CD4-positive, alpha-beta T cell treated with Interleukin-15 for 1 hour (primary cell): ENCODE data around the gene SRGAP3.

Source experiments
- DNase-seq: peaks from one replicate; pipeline ENCODE4 v3.0.0-alpha.2; 2020

Gene SRGAP3

DNA sequence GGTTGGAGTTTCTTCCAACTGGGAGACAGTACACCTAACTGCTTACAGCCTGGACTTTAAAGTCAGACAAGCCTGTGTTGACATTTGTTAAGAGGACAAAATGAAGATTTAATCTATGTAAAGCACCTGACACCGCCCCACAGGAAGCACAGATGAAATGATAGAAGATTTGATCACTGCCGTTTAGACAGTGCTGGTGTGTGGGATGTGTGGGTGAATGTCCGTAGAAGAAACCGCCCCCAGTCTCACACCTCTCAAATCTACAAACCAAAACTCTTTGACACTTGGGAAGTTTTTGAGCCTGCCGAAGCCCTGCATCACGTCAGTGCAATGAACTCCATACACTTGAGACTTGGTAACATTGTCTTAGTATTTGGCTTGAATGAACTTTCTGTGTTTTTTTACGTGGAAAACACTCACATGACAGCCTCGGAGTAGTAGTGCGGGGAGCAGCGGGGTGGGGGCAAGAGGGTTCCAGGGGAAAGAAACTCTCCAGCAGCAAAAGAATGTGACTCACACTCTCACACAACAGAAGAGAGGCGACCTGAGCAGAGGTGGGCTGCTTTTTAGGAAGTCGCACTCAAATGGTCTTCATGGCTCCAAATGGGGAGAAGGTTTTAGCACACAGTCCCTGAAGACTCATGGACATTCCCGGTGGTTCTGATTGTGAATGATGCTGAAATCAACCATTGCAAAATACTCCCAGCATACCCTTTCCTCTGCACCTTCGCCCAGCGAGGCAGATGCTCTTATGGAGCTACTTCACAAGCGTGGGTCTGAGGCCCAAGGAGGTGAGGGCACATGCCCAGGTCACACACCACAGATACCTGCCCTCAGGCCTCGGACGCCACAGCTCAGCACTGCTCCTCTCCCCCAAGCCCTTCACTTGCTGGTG is 79.2 kb downstream of the SRGAP3 start:
- no peak for DNase-seq

- DNase-seq, result no peak
Measured at GRCh38 chr3:9169326-9169725, 80.1 kb downstream of the SRGAP3 start.

GRCh38 chr3:9168241-9168741 is 81.2 kb downstream of the SRGAP3 start:
- DNase-seq, result no peak

DNA sequence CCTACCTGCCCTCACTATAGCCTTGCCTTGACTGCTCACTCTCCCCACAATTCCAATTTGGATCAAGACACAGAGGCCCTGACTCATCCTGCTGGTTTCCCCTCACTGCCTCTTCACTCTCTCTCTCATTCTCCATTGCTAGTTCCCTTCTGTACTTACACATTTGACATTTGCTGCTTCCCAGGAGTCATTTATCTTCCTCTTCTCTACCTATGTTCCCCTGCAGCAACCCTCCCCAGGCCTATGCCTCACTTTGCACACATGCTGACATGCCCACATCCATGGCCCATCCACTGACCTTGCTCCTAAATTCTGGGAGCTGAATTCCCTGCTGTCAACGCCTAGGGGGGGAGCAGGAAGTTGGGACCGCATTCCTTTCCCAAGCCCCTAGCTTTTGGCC is 82.2 kb downstream of the SRGAP3 start:
- no peak for DNase-seq

DNA sequence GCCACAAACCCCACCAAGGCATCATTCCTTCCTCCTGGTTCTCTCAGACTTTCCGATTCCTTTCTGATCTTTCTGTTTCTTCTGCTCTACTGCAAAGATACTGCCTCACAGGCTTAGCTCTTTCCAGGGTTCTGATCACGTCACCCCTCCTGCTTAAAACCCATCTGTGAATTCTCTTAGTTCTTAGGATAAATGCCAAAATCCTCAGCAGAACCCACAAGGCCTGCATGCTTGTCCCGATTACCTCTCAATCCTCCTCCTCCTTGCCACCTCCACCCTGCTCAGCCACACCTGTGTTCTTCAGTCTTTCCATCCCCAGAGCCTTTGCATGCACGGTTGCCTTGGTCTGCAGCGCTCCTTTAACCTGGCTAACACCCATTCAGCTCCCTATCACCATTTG is 84.0 kb downstream of the SRGAP3 start:
- no peak for DNase-seq

DNA sequence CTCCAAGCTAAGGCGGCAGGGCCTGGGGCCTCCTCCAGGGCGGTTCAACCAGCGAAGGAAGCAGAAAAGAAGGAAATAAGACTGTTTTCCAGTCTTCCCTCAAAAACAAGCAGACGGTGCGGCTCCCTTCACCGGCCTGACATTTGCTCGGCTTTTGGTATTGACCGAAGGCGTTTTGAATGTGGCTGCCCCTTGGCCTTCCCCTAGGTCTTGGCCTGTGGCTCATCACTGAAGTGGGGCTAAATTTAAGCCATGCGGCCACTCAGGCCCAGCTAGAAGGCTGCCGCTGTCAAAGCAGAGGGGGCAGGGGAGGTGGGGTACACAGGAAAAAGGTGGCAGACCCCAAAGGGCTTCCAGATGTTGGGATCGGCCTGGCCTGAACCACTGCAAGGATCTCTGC is 86.2 kb downstream of the SRGAP3 start:
- no peak for DNase-seq

DNA sequence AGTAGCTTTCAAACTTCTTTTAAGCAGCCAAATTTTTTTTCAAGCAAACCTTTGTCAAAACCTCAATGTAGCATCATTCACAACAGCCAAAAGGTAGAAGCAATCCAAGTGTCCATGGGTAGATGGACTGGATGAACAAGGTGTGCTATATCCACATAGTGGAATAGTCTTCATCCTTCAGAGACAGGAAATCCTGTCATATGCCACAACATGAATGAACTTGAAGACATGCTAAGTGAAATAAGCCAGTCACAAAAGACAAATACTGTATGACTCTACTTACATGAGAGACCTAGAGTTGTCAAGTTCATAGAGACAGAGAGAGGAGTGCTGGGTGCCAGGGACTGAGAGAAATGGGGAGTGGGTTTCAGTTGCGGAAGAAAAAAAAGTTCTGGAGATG is 87.6 kb downstream of the SRGAP3 start:
- DNase-seq, result no peak

DNA sequence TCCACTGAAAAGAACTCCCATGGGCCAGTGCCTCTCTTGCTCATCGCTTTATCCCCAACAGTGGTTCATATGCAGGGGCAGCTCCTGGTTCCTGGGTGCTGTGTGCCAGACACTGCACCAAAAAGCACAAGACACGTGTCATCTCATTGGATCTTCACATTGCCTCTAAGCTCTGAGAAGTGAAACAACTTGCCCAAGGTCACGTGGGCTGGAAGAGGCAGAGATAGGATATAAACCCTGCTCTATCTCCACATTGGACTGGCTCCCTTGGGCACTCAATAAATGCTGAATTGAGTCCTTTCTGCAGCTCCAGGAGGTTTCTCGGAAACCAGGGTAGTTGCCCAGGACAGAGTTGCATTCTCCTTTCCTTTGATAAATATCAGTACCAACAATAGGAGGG is 88.1 kb downstream of the SRGAP3 start:
- DNase-seq, result no peak

GRCh38 chr3:9158865-9159630 is 90.4 kb downstream of the SRGAP3 start:
- no peak for DNase-seq

GRCh38 chr3:9157651-9158362 is 91.6 kb downstream of the SRGAP3 start:
- DNase-seq, result no peak

- DNase-seq, result no peak
Measured at GRCh38 chr3:9156604-9157003, 92.8 kb downstream of the SRGAP3 start.

- no peak for DNase-seq
Measured at GRCh38 chr3:9155028-9155427, 94.4 kb downstream of the SRGAP3 start.

- no peak for DNase-seq
Measured at GRCh38 chr3:9153904-9154619, 95.4 kb downstream of the SRGAP3 start.

- no peak for DNase-seq
Measured at GRCh38 chr3:9151240-9151639, 98.2 kb downstream of the SRGAP3 start.

GRCh38 chr3:9149566-9149965 is 99.9 kb downstream of the SRGAP3 start:
- DNase-seq, result no peak

- no peak for DNase-seq
Measured at GRCh38 chr3:9147896-9148266, 101.6 kb downstream of the SRGAP3 start.

- DNase-seq, result no peak
Measured at GRCh38 chr3:9147215-9147895, 102.1 kb downstream of the SRGAP3 start.

DNA sequence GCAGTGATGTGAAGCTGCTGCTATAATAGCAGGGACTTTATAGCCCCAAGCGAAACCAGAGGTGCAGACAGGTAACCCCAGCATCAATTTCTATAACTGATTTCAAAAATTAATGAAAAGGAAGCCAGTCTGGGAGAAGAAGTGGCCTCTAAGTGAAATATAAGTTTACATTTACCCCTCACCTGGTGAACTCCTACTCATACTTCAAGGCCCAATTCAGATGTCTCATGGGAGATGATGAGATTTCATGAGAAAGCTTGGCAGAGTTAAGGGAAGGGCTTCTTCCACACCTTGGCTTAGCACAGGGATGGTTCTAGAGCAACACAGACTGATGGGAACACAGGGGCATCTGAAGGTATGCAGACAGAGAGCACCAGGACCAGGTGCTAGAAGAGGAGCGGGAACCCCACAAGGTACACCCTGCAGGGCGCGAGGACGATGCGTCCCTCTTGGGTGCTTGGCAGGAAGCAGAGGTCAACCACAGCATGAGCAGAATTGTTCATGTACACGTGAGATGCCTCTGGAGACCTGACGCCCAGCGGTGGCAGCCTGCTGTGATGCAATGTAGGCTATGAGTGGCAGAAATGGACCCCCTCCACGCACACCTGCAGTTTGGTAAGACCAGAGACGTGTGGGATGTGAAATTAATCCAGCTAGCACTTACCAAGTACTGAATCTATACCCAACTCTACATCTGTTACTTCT is 102.9 kb downstream of the SRGAP3 start:
- DNase-seq, result no peak

GRCh38 chr3:9143184-9143583 is 106.3 kb downstream of the SRGAP3 start:
- DNase-seq, result no peak

GRCh38 chr3:9142362-9142761 is 107.1 kb downstream of the SRGAP3 start:
- no peak for DNase-seq

- no peak for DNase-seq
Measured at GRCh38 chr3:9141928-9142289, 107.5 kb downstream of the SRGAP3 start.

GRCh38 chr3:9139366-9139765 is 110.1 kb downstream of the SRGAP3 start:
- DNase-seq, result no peak
